Common myeloid progenitor, CD34-positive (primary cell): Measurements from ENCODE around the gene TSPO2.

Source experiments
- CTCF ChIA-PET: fragments of 350-600 bp; sonication (Branson Sonifier 250); formaldehyde crosslinking; loops from one replicate; lab custom pipeline; 2021; ENCODE audit warnings: antibody characterized with exemption; lab: Charles Lee
- POLR2A ChIA-PET: fragments of 350-600 bp; sonication (Branson Sonifier 250); formaldehyde crosslinking; loops from one replicate; lab custom pipeline; 2021; ENCODE audit warnings: antibody characterized with exemption; lab: Charles Lee
- DNase-seq, 3 donors: peaks; one replicate each; pipeline versions ENCODE4 v3.0.0 to v3.0.0-alpha.2; 2013
- H3K27ac ChIP-seq, 2 experiments: 1 replicate in 1 of 2; 2 replicates in 1 of 2; pipeline ENCODE4 v1.7.0; 2013; ENCODE audit warnings: inconsistent platforms in 2 of 2, low read length in 2 of 2, mild to moderate bottlenecking in 2 of 2, low read depth in 1 of 2, moderate library complexity in 1 of 2; ENCODE audit not compliant: severe bottlenecking in 2 of 2, insufficient read depth in 1 of 2, poor library complexity in 1 of 2
- H3K27me3 ChIP-seq, 5 experiments: replicated peaks in 2 of 5; 1 replicate in 3 of 5; 2 replicates in 2 of 5; pipeline versions ENCODE4 v1.6.1 to v1.7.0; 2013; ENCODE audit warnings: low read length in 4 of 5, mild to moderate bottlenecking in 2 of 5, moderate library complexity in 2 of 5, inconsistent platforms in 1 of 5; ENCODE audit not compliant: insufficient read depth in 5 of 5, control insufficient read depth in 4 of 5
- H3K36me3 ChIP-seq, 4 experiments: 1 replicate in 2 of 4; 2 replicates in 2 of 4; pipeline versions ENCODE4 v1.6.1 to v1.7.0; 2013; ENCODE audit warnings: low read length in 3 of 4, control low read depth in 1 of 4, mild to moderate bottlenecking in 1 of 4; ENCODE audit not compliant: control insufficient read depth in 4 of 4, insufficient read depth in 4 of 4
- H3K4me1 ChIP-seq, 4 experiments: 1 replicate in 3 of 4; 2 replicates in 1 of 4; pipeline versions ENCODE4 v1.6.1 to v1.7.1; 2013; ENCODE audit warnings: low read length in 3 of 4, mild to moderate bottlenecking in 3 of 4, control low read depth in 1 of 4, inconsistent platforms in 1 of 4, moderate library complexity in 1 of 4; ENCODE audit not compliant: control insufficient read depth in 4 of 4, insufficient read depth in 4 of 4; ENCODE audit errors: control extremely low read depth in 1 of 4
- H3K4me3 ChIP-seq, 7 experiments: 1 replicate in 4 of 7; 2 replicates in 3 of 7; pipeline versions ENCODE4 v1.5.1 to v1.7.0; 2013; ENCODE audit warnings: mild to moderate bottlenecking in 7 of 7, low read length in 6 of 7, moderate library complexity in 6 of 7, inconsistent platforms in 2 of 7, low read depth in 2 of 7, control low read depth in 1 of 7; ENCODE audit not compliant: insufficient read depth in 4 of 7, control insufficient read depth in 1 of 7; ENCODE audit errors: extremely low read depth in 1 of 7
- H3K9me3 ChIP-seq, 5 experiments: 1 replicate in 4 of 5; 2 replicates in 1 of 5; pipeline versions ENCODE4 v1.6.1 to v1.7.1; 2013; ENCODE audit warnings: low read length in 4 of 5, mild to moderate bottlenecking in 2 of 5, inconsistent platforms in 1 of 5, low read depth in 1 of 5, moderate library complexity in 1 of 5; ENCODE audit not compliant: control insufficient read depth in 4 of 5, insufficient read depth in 2 of 5; ENCODE audit errors: control extremely low read depth in 1 of 5
- WGBS: methylation state at CpG from one replicate; pipeline ENCODE4 v1.1.5; 2013; ENCODE audit not compliant: insufficient coverage; 5-methylcytosine and 5-hydroxymethylcytosine counted together

The TSPO2 gene

GRCh38 chr6:41040940-41041536 lies 1.2 kb upstream of the TSPO2 start:
- Histone ChIP-seq H3K36me3 (no peaks in the 10 kb centered on the region), H3K9me3 (no peaks in the 10 kb centered on the region), H3K27ac (no peak overlapping the region), H3K27me3 (no peaks in the 10 kb centered on the region), H3K4me1 (peaks cover 0 to 8% (median 7%) of the 10 kb centered on the region in 4 experiments), H3K4me3 (no peak overlapping the region)
- no CpG with 5 or more reads among the region's 1 CpG for WGBS
- ChIA-PET CTCF (interaction anchor here (0.9 to 7.6 kb wide), 8 partner anchors 11 to 41 kb away, joined by 3 to 82 read pairs (median 4); partner anchors contain the start of gene APOBEC2), POLR2A (no interaction called here)
- no peak for DNase-seq

GRCh38 chr6:41043151-41043550 lies 884 bp downstream of the TSPO2 start:
- H3K27me3 ChIP-seq: peaks cover 0 to 2% (median 0%) of the 10 kb centered on the region in 5 experiments
- ChIA-PET POLR2A (no interaction called here), CTCF (interaction anchor here (1.2 to 7.6 kb wide), 2 partner anchors 10 to 16 kb away, joined by 3 to 82 read pairs; partner anchors contain the start of gene APOBEC2)
- no peaks in the 10 kb centered on the region for H3K9me3 ChIP-seq
- H3K4me3 ChIP-seq: no peak overlapping the region
- peaks cover 0 to 8% (median 7%) of the 10 kb centered on the region in 4 experiments for H3K4me1 ChIP-seq
- H3K27ac ChIP-seq: no peak overlapping the region
- 100% methylated on average over 1 of the region's 3 CpGs for WGBS
- DNase-seq: no peak
- no peaks in the 10 kb centered on the region for H3K36me3 ChIP-seq

GRCh38 chr6:41045664-41046063 lies 3.4 kb downstream of the TSPO2 start:
- Histone ChIP-seq H3K27ac (no peak overlapping the region), H3K9me3 (no peaks in the 10 kb centered on the region), H3K27me3 (peaks cover 0 to 2% (median 0%) of the 10 kb centered on the region in 5 experiments), H3K36me3 (peaks cover 0 to 3% (median 0%) of the 10 kb centered on the region in 4 experiments), H3K4me1 (peaks cover 0 to 4% (median 2%) of the 10 kb centered on the region in 4 experiments), H3K4me3 (no peak overlapping the region)
- POLR2A ChIA-PET: no interaction called here
- no peak for DNase-seq
- 74% methylated on average over 3 of the region's 5 CpGs for WGBS
- CTCF ChIA-PET: interaction anchor here (1.4 to 7.6 kb wide), 4 partner anchors 7 to 18 kb away, joined by 3 to 82 read pairs (median 12); partner anchors contain the start of gene APOBEC2

GRCh38 chr6:41046084-41046483 lies 3.8 kb downstream of the TSPO2 start:
- H3K36me3 ChIP-seq: peaks cover 0 to 3% (median 0%) of the 10 kb centered on the region in 4 experiments
- H3K4me3 ChIP-seq: no peak overlapping the region
- H3K27ac ChIP-seq: no peak overlapping the region
- no peak for DNase-seq
- H3K9me3 ChIP-seq: no peaks in the 10 kb centered on the region
- peaks cover 0 to 2% (median 0%) of the 10 kb centered on the region in 5 experiments for H3K27me3 ChIP-seq
- ChIA-PET CTCF (interaction anchor here (1.5 to 7.6 kb wide), 4 partner anchors 7 to 17 kb away, joined by 5 to 82 read pairs (median 12); partner anchors contain the start of gene APOBEC2), POLR2A (no interaction called here)
- no CpG with 5 or more reads among the region's 1 CpG for whole genome bisulfite sequencing
- H3K4me1 ChIP-seq: no peaks in the 10 kb centered on the region

- Histone ChIP-seq H3K27me3 (peaks cover 0 to 2% (median 0%) of the 10 kb centered on the region in 5 experiments), H3K4me3 (no peak overlapping the region), H3K9me3 (no peaks in the 10 kb centered on the region), H3K27ac (no peak overlapping the region), H3K36me3 (peaks cover 0 to 3% (median 0%) of the 10 kb centered on the region in 4 experiments), H3K4me1 (peaks cover 0 to 11% (median 4%) of the 10 kb centered on the region in 4 experiments)
- ChIA-PET CTCF (interaction anchor here (1.5 to 10.6 kb wide), 3 partner anchors 5 to 10 kb away, joined by 5 to 82 read pairs (median 17); partner anchors contain the start of genes TSPO2 and UNC5CL), POLR2A (no interaction called here)
- DNase-seq: no peak
- WGBS: 100% methylated on average over 2 of the region's 2 CpGs
These were observed 5.0 kb downstream of the TSPO2 start for GRCh38 chr6:41047306-41047705.

GRCh38 chr6:41047745-41048732 lies 5.8 kb downstream of the TSPO2 start:
- 95% methylated on average over 7 of the region's 9 CpGs for WGBS
- Histone ChIP-seq H3K27ac (no peak overlapping the region), H3K27me3 (peaks cover 0 to 2% (median 0%) of the 10 kb centered on the region in 5 experiments), H3K36me3 (peaks cover 0 to 3% (median 0%) of the 10 kb centered on the region in 4 experiments), H3K4me3 (no peak overlapping the region), H3K9me3 (no peaks in the 10 kb centered on the region), H3K4me1 (peaks cover 0 to 18% (median 5%) of the 10 kb centered on the region in 4 experiments)
- ChIA-PET POLR2A (no interaction called here), CTCF (interaction anchor here (1.5 to 10.6 kb wide), 3 partner anchors 6 to 11 kb away, joined by 5 to 82 read pairs (median 17); partner anchors contain the start of genes TSPO2 and UNC5CL)
- DNase-seq: no peak
